ENCODE measurements around the gene ECM2.

DNA sequence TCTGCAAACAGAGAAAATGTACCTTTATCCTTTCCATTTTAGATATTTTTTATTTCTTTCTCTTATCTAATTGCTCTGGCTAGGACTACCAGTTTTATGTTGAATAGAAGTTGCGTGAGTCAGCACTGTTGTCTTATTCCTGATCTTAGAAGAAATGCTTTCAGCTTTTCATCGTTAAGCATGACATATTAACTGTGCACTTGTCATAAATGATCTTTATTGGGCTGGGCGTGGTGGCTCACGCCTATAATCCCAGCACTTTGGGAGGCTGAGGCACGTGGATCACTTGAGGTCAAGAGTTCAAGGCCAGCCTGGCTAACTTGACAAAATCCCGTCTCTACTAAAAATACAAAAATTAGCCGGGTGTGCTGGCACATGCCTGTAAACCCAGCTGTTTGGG is 8.2 kb upstream of the ECM2 start:
- TF ChIP-seq POLR2AphosphoS5 (IDR thresholded peaks at IDR 0.05): no peak
- no peak for TF ChIP-seq POLR2A (IDR thresholded peaks at IDR 0.05)
- TF ChIP-seq, protein P1, sequence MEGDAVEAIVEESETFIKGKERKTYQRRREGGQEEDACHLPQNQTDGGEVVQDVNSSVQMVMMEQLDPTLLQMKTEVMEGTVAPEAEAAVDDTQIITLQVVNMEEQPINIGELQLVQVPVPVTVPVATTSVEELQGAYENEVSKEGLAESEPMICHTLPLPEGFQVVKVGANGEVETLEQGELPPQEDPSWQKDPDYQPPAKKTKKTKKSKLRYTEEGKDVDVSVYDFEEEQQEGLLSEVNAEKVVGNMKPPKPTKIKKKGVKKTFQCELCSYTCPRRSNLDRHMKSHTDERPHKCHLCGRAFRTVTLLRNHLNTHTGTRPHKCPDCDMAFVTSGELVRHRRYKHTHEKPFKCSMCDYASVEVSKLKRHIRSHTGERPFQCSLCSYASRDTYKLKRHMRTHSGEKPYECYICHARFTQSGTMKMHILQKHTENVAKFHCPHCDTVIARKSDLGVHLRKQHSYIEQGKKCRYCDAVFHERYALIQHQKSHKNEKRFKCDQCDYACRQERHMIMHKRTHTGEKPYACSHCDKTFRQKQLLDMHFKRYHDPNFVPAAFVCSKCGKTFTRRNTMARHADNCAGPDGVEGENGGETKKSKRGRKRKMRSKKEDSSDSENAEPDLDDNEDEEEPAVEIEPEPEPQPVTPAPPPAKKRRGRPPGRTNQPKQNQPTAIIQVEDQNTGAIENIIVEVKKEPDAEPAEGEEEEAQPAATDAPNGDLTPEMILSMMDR (IDR thresholded peaks at IDR 0.05): no peak
